Calu3 (cell line): ENCODE measurements around the gene GEMIN2. TPM values are rescaled to one million over a fixed set of nuclear protein-coding genes. Genes with fewer than 3 reads are reported as not detected.

Source experiments
- BruUV-seq: library from RNA; stranded (reverse); fragments of 400-500 nt; replicated peaks from 2 replicates; lab custom pipeline; 2021; lab: Mats Ljungman, UMichigan
- CTCF ChIA-PET: fragments of 300-600 bp; sonication (Branson Sonifier 250); formaldehyde crosslinking; loops from one replicate; lab custom pipeline; 2022; ENCODE audit warnings: antibody characterized with exemption; lab: Charles Lee
- DNase-seq: peaks from one replicate; pipeline ENCODE4 v3.0.0; 2022
- H3K27ac Mint-ChIP-seq: one replicate; pipeline ENCODE4 v1.8.0; 2022; ENCODE audit warnings: mixed read lengths; ENCODE audit not compliant: unreplicated experiment
- H3K27me3 Mint-ChIP-seq: one replicate; pipeline ENCODE4 v1.8.0; 2022; ENCODE audit warnings: mixed read lengths; ENCODE audit not compliant: unreplicated experiment
- H3K36me3 Mint-ChIP-seq: one replicate; pipeline ENCODE4 v1.8.0; 2022; ENCODE audit warnings: mild to moderate bottlenecking, moderate library complexity, mixed read lengths; ENCODE audit not compliant: insufficient read depth, unreplicated experiment
- H3K4me1 Mint-ChIP-seq: one replicate; pipeline ENCODE4 v1.8.0; 2022; ENCODE audit warnings: mild to moderate bottlenecking, low read depth, mixed read lengths; ENCODE audit not compliant: unreplicated experiment
- H3K4me3 Mint-ChIP-seq: one replicate; pipeline ENCODE4 v1.8.0; 2022; ENCODE audit warnings: mild to moderate bottlenecking, low read depth, moderate library complexity, mixed read lengths; ENCODE audit not compliant: unreplicated experiment
- H3K9me3 Mint-ChIP-seq: one replicate; pipeline ENCODE4 v1.8.0; 2022; ENCODE audit warnings: low read depth, mixed read lengths; ENCODE audit not compliant: unreplicated experiment
- CTCF ChIP-seq: fragments of 200-600 bp; IDR thresholded peaks from one replicate; pipeline ENCODE4 v1.8.0; 2022; ENCODE audit warnings: antibody characterized with exemption; ENCODE audit not compliant: unreplicated experiment
- intact Hi-C: fragments of 100-400 bp; cut with micrococcal nuclease; formaldehyde crosslinking; loops from one replicate; pipeline ENCODE4 v1.10.0; 2022; ENCODE audit not compliant: unreplicated experiment
- total RNA-seq: library from RNA; stranded (reverse); gene quantifications from 2 replicates; pipeline ENCODE4 v1.2.3, GENCODE V29; 2022

The GEMIN2 gene
- total RNA-seq, 1 experiment from 2014 or later: 20.1 TPM

GRCh38 chr14:39177168-39177545, 63.0 kb downstream of the GEMIN2 start:
- Mint-ChIP-seq H3K4me1 (peaks cover 18% of the 10 kb centered on the region), H3K27me3 (no peaks in the 10 kb centered on the region), H3K27ac (no peak overlapping the region), H3K9me3 (no peaks in the 10 kb centered on the region), H3K36me3 (peaks cover 64% of the 10 kb centered on the region), H3K4me3 (no peak overlapping the region)
- CTCF ChIA-PET: no interaction called here
- no peak for DNase-seq
- no peak for TF ChIP-seq CTCF
- BruUV-seq: no TSS peak
- intact Hi-C loops: no loop called here

- DNase-seq: no peak
- TF ChIP-seq CTCF: no peak
- H3K27me3 Mint-ChIP-seq: no peaks in the 10 kb centered on the region
- CTCF ChIA-PET: no interaction called here
- no peak overlapping the region for H3K4me3 Mint-ChIP-seq
- intact Hi-C loops: no loop called here
- H3K27ac Mint-ChIP-seq: peak overlapping the region; percentile 42
- H3K4me1 Mint-ChIP-seq: peaks cover 18% of the 10 kb centered on the region
- no peaks in the 10 kb centered on the region for H3K9me3 Mint-ChIP-seq
- no TSS peak for BruUV-seq
- peaks cover 60% of the 10 kb centered on the region for H3K36me3 Mint-ChIP-seq
Observed at GRCh38 chr14:39179042-39179441, 64.9 kb downstream of the GEMIN2 start.

- no peak for DNase-seq
- no peak for TF ChIP-seq CTCF
- H3K36me3 Mint-ChIP-seq: peaks cover 45% of the 10 kb centered on the region
- peaks cover 18% of the 10 kb centered on the region for H3K4me1 Mint-ChIP-seq
- no TSS peak for BruUV-seq
- no peaks in the 10 kb centered on the region for H3K27me3 Mint-ChIP-seq
- no peak overlapping the region for H3K4me3 Mint-ChIP-seq
- no peaks in the 10 kb centered on the region for H3K9me3 Mint-ChIP-seq
- CTCF ChIA-PET: no interaction called here
- H3K27ac Mint-ChIP-seq: no peak overlapping the region
- intact Hi-C loops: no loop called here
Observed at GRCh38 chr14:39180553-39180952, 66.4 kb downstream of the GEMIN2 start.

- Mint-ChIP-seq H3K27me3 (no peaks in the 10 kb centered on the region), H3K27ac (no peak overlapping the region), H3K4me1 (peaks cover 18% of the 10 kb centered on the region), H3K4me3 (no peak overlapping the region), H3K36me3 (peaks cover 42% of the 10 kb centered on the region), H3K9me3 (no peaks in the 10 kb centered on the region)
- TSS peak; percentile 8 for BruUV-seq
- CTCF ChIA-PET: no interaction called here
- no peak for TF ChIP-seq CTCF
- intact Hi-C loops: no loop called here
- no peak for DNase-seq
Observed at GRCh38 chr14:39181026-39181692, 67.0 kb downstream of the GEMIN2 start.
